Astrocyte of the cerebellum (primary cell): ENCODE data around the gene JMJD8.

Experiments
- DNase-seq: peaks from one replicate; pipeline ENCODE4 v3.0.0-alpha.2; 2011; ENCODE audit warnings: low read depth
- H3K4me3 ChIP-seq: 2 replicates; pipeline ENCODE4 v1.5.1; 2011; ENCODE audit warnings: mild to moderate bottlenecking, low read depth, low read length, moderate library complexity
- CTCF ChIP-seq: IDR thresholded peaks from 2 replicates; pipeline ENCODE4 v1.5.1; 2012; ENCODE audit warnings: low read length, low read depth, moderate library complexity, mild to moderate bottlenecking; ENCODE audit errors: missing control alignments
- in situ Hi-C: cut with HindIII; loops from 2 replicates; pipeline ENCODE4 v1.10.0; 2017; ENCODE audit warnings: low sequenced_read_pairs

JMJD8 gene

GRCh38 chr16:708019-708418 lies 23.9 kb upstream of the JMJD8 start:
- TF ChIP-seq CTCF, result no peak
- no peak overlapping the region for H3K4me3 ChIP-seq
- DNase-seq, result no peak
- in situ Hi-C loops, result no loop called here

DNA sequence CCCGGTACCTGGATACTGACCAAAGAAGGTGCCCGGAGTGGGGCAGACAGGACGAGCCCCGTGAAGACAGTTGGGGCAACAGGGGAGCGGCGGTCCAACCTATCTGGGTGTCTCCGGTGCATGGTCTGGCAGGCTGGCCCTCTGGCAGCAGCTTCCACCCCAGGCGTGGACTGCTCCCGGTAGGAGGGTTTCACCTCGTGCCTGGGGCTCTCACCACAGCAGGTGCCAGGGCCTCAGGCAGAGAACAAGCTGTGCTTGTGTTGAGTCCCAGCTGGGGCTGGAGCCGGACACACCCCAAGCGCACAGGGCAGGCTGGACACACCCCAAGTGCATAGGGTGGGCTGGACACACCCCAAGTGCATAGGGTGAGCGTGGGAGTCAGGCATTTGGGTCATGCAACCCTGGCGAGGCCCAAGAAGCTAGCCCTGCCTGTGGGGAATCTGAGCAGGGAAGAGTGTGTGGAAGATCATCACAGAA lies 23.0 kb upstream of the JMJD8 start:
- TF ChIP-seq CTCF, result no peak
- DNase-seq, result no peak
- in situ Hi-C loops, result no loop called here
- no peak overlapping the region for H3K4me3 ChIP-seq

DNA sequence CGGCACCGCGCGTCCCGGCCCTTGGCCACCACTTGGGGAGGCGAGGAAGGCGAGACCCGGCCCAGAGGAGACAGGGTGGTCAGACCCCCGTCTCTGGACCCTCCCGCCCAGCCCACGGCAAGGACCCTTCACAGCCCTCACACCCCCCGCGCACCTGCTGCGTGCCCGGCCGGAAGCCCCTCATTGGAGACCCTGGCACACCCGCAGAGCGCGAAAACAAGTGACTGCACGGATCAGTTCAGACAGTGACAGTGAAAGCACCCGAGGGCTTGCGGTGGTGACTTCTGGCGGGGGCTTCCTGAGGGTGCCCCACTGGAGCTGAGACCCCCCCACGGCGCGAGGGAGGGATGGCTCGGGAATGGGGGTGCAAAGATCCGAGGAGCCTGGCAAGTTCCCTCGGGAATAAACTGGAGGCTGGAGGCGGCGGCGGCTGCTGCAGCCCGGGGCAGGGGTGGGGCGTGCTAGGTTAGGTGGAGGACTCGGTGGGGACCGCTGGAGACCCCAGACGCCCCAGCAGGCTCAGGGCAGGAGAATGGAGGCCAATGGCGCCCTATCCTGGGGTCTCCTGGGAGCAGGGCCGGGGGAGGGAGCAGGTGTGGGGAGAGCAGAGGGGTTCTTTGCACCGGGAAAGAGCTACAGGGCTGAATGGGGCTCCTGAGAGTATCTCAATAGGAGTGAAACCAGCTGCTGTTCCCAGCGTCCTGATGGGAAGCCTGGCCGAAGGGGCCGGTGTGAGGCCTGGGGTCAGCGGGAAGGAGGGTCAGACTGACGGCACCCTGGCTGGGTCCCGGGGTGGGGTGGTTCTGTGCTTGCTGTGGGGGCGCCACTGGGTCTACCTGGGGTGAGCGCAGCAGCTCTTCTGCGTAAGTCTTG lies 22.3 kb upstream of the JMJD8 start:
- DNase-seq, result no peak
- TF ChIP-seq CTCF, result no peak
- in situ Hi-C loops, result no loop called here
- H3K4me3 ChIP-seq, result no peak overlapping the region

- no peak for DNase-seq
- no peak for TF ChIP-seq CTCF
- in situ Hi-C loops, result no loop called here
- H3K4me3 ChIP-seq, result no peak within 1 kb of the TSS
Measured at GRCh38 chr16:705431-706188, 21.5 kb upstream of the JMJD8 start, which contains the start of gene FBXL16. TSS of gene FBXL16 (minus strand) at chr16:705801. CDS start at chr16:697405, 8,396 bp downstream.

- TF ChIP-seq CTCF, result no peak
- H3K4me3 ChIP-seq, result no peak overlapping the region
- DNase-seq, result no peak
- in situ Hi-C loops, result no loop called here
Measured at GRCh38 chr16:704552-705380, 20.6 kb upstream of the JMJD8 start.

DNA sequence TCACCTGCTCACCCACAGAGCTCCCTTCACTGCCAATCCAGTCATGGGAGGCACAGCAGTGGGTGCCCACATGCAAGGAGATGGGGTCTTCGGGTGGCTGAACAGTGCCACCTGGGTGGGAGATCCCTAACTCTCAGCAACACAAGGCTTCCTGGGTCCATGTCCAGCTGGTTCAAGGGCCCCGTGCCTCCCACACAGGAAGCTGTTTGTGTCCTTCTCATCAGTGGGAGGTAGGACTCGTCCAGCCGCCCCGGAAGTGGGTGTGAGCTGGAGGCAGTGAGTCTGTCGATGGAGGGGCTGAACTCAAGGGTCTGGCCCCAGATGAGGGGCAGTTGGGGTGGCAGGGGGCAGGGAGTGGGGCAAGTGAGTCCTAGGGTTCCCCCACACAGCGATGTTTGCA lies 19.9 kb upstream of the JMJD8 start:
- in situ Hi-C loops, result no loop called here
- no peak overlapping the region for H3K4me3 ChIP-seq
- DNase-seq, result no peak
- no peak for TF ChIP-seq CTCF
